GM12875 (cell line): Measurements from ENCODE around the gene P2RY6.

Experiments used
- H3K4me3 ChIP-seq: one replicate; pipeline ENCODE4 v1.5.1; 2011; ENCODE audit warnings: low read depth, low read length, control low read depth
- CTCF ChIP-seq: IDR thresholded peaks from 2 replicates; pipeline ENCODE4 v1.5.1; 2011; ENCODE audit warnings: low read depth, mild to moderate bottlenecking, control low read depth, inconsistent platforms, low read length, moderate library complexity, borderline replicate concordance; ENCODE audit not compliant: insufficient read depth

P2RY6 gene

GRCh38 chr11:73315293-73316020, 43.3 kb downstream of the P2RY6 start:
- TF ChIP-seq CTCF: no peak
- H3K4me3 ChIP-seq: no peak overlapping the region

- no peak overlapping the region for H3K4me3 ChIP-seq
- TF ChIP-seq CTCF: no peak
These were observed 44.3 kb downstream of the P2RY6 start for GRCh38 chr11:73316422-73316821.

GRCh38 chr11:73317373-73317772, 45.2 kb downstream of the P2RY6 start:
- no peak for TF ChIP-seq CTCF
- no peak overlapping the region for H3K4me3 ChIP-seq

- no peak overlapping the region for H3K4me3 ChIP-seq
- no peak for TF ChIP-seq CTCF
These were observed 45.7 kb downstream of the P2RY6 start for GRCh38 chr11:73317803-73318202.

- TF ChIP-seq CTCF: no peak
- H3K4me3 ChIP-seq: no peak overlapping the region
These were observed 46.4 kb downstream of the P2RY6 start for GRCh38 chr11:73318501-73319011.

GRCh38 chr11:73320763-73321603, 48.8 kb downstream of the P2RY6 start:
- TF ChIP-seq CTCF: no peak
- no peak overlapping the region for H3K4me3 ChIP-seq
